Measurements from ENCODE around the gene PC.

The PC gene

GRCh38 chr11:66934950-66935779 is 23.0 kb downstream of the PC start:
- peak; percentile 69 for DNase-seq (ENCODE audit: low read depth)
- no peak overlapping the region for H3K4me3 ChIP-seq (replicated peaks; ENCODE audit: low read depth, low read length)
- no peak for TF ChIP-seq CTCF (IDR thresholded peaks at IDR 0.05; ENCODE audit: low read length, missing control alignments)

- DNase-seq (ENCODE audit: low read depth): peak; percentile 20
- TF ChIP-seq CTCF (IDR thresholded peaks at IDR 0.05; ENCODE audit: low read length, missing control alignments): no peak
- no peak overlapping the region for H3K4me3 ChIP-seq (replicated peaks; ENCODE audit: low read depth, low read length)
Measured at GRCh38 chr11:66933531-66933930, 24.7 kb downstream of the PC start.

- H3K4me3 ChIP-seq (replicated peaks; ENCODE audit: low read depth, low read length): no peak overlapping the region
- DNase-seq (ENCODE audit: low read depth): no peak
- TF ChIP-seq CTCF (IDR thresholded peaks at IDR 0.05; ENCODE audit: low read length, missing control alignments): no peak
Measured at GRCh38 chr11:66932543-66932942, 25.6 kb downstream of the PC start.

- no peak for DNase-seq (ENCODE audit: low read depth)
- TF ChIP-seq CTCF (IDR thresholded peaks at IDR 0.05; ENCODE audit: low read length, missing control alignments): no peak
Measured at GRCh38 chr11:66929753-66930152, 28.4 kb downstream of the PC start.

GRCh38 chr11:66924272-66924671 is 33.9 kb downstream of the PC start:
- DNase-seq (ENCODE audit: low read depth): no peak
- no peak overlapping the region for H3K4me3 ChIP-seq (replicated peaks; ENCODE audit: low read depth, low read length)
- no peak for TF ChIP-seq CTCF (IDR thresholded peaks at IDR 0.05; ENCODE audit: low read length, missing control alignments)

More at GRCh38 chr11:66929753-66930152, 28.4 kb downstream of the PC start:
- H3K4me3 ChIP-seq (replicated peaks; ENCODE audit: low read depth, low read length): no peak overlapping the region

GRCh38 chr11:66922551-66922950 is 35.6 kb downstream of the PC start:
- TF ChIP-seq CTCF (IDR thresholded peaks at IDR 0.05; ENCODE audit: low read length, missing control alignments): no peak
- H3K4me3 ChIP-seq (replicated peaks; ENCODE audit: low read depth, low read length): no peak overlapping the region
- no peak for DNase-seq (ENCODE audit: low read depth)

All from fibroblast of pulmonary artery (primary cell).